ENCODE results near the gene SLIT3. TPM values are rescaled to one million over a fixed set of nuclear protein-coding genes. Genes with fewer than 3 reads are reported as not detected.

SLIT3 gene
- total and polyA plus RNA-seq, 10 of the 15 experiments (the other 5 are each of a cell fraction or from before 2014, with no cell fraction given): 0.05 TPM; not detected in 9

DNA sequence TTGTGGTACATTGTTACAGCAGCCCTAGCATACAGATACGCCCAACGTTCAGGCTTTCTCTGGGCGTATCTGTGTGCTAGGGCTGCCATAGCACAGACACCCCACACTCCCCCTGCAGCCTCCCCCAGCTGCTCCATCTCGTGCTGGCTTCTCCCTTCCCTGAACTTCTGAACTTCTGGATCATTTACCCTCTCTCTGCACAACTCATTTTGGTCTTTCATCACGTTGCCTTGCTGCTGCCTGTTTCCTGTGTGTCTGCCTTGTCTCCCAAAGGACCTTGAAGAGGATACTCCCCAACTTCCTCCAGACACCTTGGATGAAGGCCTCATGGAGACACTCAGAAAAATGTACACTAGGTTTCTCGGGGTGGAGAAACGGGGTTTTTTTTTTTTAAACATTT lies 37.3 kb downstream of the SLIT3 start (continued):
- TF ChIP-seq, protein P1, sequence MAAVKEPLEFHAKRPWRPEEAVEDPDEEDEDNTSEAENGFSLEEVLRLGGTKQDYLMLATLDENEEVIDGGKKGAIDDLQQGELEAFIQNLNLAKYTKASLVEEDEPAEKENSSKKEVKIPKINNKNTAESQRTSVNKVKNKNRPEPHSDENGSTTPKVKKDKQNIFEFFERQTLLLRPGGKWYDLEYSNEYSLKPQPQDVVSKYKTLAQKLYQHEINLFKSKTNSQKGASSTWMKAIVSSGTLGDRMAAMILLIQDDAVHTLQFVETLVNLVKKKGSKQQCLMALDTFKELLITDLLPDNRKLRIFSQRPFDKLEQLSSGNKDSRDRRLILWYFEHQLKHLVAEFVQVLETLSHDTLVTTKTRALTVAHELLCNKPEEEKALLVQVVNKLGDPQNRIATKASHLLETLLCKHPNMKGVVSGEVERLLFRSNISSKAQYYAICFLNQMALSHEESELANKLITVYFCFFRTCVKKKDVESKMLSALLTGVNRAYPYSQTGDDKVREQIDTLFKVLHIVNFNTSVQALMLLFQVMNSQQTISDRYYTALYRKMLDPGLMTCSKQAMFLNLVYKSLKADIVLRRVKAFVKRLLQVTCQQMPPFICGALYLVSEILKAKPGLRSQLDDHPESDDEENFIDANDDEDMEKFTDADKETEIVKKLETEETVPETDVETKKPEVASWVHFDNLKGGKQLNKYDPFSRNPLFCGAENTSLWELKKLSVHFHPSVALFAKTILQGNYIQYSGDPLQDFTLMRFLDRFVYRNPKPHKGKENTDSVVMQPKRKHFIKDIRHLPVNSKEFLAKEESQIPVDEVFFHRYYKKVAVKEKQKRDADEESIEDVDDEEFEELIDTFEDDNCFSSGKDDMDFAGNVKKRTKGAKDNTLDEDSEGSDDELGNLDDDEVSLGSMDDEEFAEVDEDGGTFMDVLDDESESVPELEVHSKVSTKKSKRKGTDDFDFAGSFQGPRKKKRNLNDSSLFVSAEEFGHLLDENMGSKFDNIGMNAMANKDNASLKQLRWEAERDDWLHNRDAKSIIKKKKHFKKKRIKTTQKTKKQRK (IDR thresholded peaks at IDR 0.05; ENCODE audit: low read depth, low read length): no peak

DNA sequence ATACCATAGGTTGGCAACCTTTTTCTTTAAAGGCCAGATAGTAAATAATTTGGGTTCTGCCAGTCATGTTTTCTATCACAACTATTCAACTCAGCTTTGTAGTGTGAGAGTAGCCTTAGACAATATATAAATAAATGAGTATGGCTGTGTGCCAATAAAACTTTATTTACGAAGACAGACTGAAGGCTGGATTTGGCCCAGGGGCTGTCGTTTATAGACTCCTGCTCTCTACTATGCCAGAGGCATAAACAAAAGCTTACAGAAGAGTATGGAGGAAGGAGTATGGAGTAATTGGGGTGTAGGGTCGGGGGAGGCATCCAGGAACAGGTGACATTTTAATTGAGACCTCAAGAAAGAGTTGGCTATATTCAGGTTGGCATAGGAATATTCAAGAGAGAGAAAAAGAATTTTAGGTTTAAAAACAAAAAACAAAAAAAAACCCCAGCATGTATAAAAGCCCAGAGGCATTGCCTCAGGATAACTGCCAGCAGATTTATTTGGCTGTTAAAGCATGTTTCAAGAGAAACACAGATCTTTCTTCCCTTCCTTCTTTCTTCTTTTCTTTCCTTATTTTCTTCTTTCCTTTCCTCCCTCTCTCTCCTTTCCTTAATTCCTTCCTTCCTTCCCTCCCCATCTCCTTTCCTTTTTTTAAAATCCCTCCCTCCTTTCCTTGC lies 39.9 kb downstream of the SLIT3 start:
- Histone ChIP-seq H3K9ac (ENCODE audit: control insufficient read depth, insufficient read depth, low read length) (no peak overlapping the region), H4K20me1 (ENCODE audit: control insufficient read depth, insufficient read depth) (no peaks in the 10 kb centered on the region), H3K9me3 (replicated peaks; ENCODE audit: control insufficient read depth, insufficient read depth, low read length) (no peaks in the 10 kb centered on the region), H3K4me3 (no peak overlapping the region), H3K27ac (ENCODE audit: control insufficient read depth, insufficient read depth) (no peak overlapping the region), H3K4me1 (ENCODE audit: control insufficient read depth, insufficient read depth, low read length) (no peaks in the 10 kb centered on the region), H2AFZ (ENCODE audit: control insufficient read depth, low read depth, low read length) (no peak overlapping the region), H3K79me2 (ENCODE audit: control insufficient read depth, insufficient read depth, low read length) (no peaks in the 10 kb centered on the region), H3K27me3 (replicated peaks in 1 of 2; ENCODE audit: control insufficient read depth in 2 of 2, insufficient read depth in 2 of 2, low read length in 1 of 2) (no peaks in the 10 kb centered on the region; a peak in 1 of 4 replicates), H3K4me2 (ENCODE audit: control insufficient read depth, insufficient read depth) (no peak overlapping the region), H3K36me3 (ENCODE audit: control insufficient read depth in 2 of 2, insufficient read depth in 2 of 2, low read length in 1 of 2) (no peaks in the 10 kb centered on the region)
- ATAC-seq (no peak), DNase-seq (ENCODE audit: low read depth, low spot score) (no peak), FAIRE-seq (no peak)
- TF ChIP-seq FOXM1 (IDR thresholded peaks at IDR 0.05; ENCODE audit: low read depth, low read length) (no peak), SP1 (IDR thresholded peaks at IDR 0.05; ENCODE audit: low read depth, low read length) (no peak), KLF5 (IDR thresholded peaks at IDR 0.05; ENCODE audit: partially characterized antibody) (no peak), TBL1XR1 (IDR thresholded peaks at IDR 0.05; ENCODE audit: low read depth, low read length) (no peak), BMI1 (IDR thresholded peaks at IDR 0.05; ENCODE audit: borderline replicate concordance) (no peak), TCF7 (IDR thresholded peaks at IDR 0.05; ENCODE audit: borderline replicate concordance) (no peak), BRCA1 (IDR thresholded peaks at IDR 0.05; ENCODE audit: low read depth, low read length) (no peak)
- ChIA-PET POLR2A (no interaction called here), CTCF (interaction anchor here (0.8 kb wide), 1 partner anchor 319 kb away, joined by 3 read pairs; no protein-coding TSS in a partner anchor), RAD21 (ENCODE audit: unreplicated experiment) (no interaction called here), SMC1A (ENCODE audit: uncharacterized antibody, unreplicated experiment) (no interaction called here)
- BruUV-seq (replicated peaks): no TSS peak
- 10% methylated on average over 3 of the region's 3 CpGs for WGBS (ENCODE audit: insufficient coverage, insufficient replicate concordance, low lambda C conversion rate, missing lambda C conversion rate)
- in situ Hi-C loops (cut with MboI): no loop called here
- intact Hi-C loops (cut with micrococcal nuclease; ENCODE audit: unreplicated experiment): no loop called here
